Keratinocyte (primary cell): ENCODE data around the gene URB2.

Source experiments
- CTCF ChIP-seq, 3 experiments: IDR thresholded peaks in 1 of 3; conservative IDR thresholded peaks in 1 of 3; optimal IDR thresholded peaks in 1 of 3; 2 replicates in 2 of 3; 3 replicates in 1 of 3; pipeline versions ENCODE3 to v1.5.1; 2011; ENCODE audit warnings: low read length in 3 of 3, mild to moderate bottlenecking in 3 of 3, moderate library complexity in 2 of 3, control low read depth in 1 of 3, inconsistent platforms in 1 of 3; ENCODE audit not compliant: insufficient read depth in 2 of 3; ENCODE audit errors: extremely low read depth in 1 of 3
- EZH2 ChIP-seq: IDR thresholded peaks from one replicate; pipeline ENCODE4 v1.6.1; 2012; ENCODE audit warnings: inconsistent platforms, mild to moderate bottlenecking, low read length, moderate library complexity

- TF ChIP-seq CTCF (optimal IDR thresholded peaks at IDR 0.05 in 1 of 3, IDR thresholded peaks at IDR 0.05 in 1 of 3, conservative IDR thresholded peaks at IDR 0.05 in 1 of 3; ENCODE audit: extremely low read depth in 1 of 3, insufficient read depth in 2 of 3, low read length in 3 of 3) (no peak), EZH2 (no peak)
These were observed 11.7 kb downstream of the URB2 start for GRCh38 chr1:229637746-229638145.
